Fibroblast of lung (primary cell): Measurements from ENCODE around the gene UBE2G1. TPM values are rescaled to one million over a fixed set of nuclear protein-coding genes. Genes with fewer than 3 reads are reported as not detected.

Experiments
- DNase-seq, 2 donors: peaks; one replicate each; pipeline versions ENCODE4 v3.0.0 to v3.0.0-alpha.2; 2010; ENCODE audit warnings: low read depth in 2 of 2
- H2AFZ ChIP-seq: 2 replicates; pipeline ENCODE4 v1.5.1; 2012; ENCODE audit warnings: low read length, control low read depth, inconsistent platforms
- H3K27ac ChIP-seq: 2 replicates; pipeline ENCODE4 v1.5.1; 2011; ENCODE audit warnings: low read length, control low read depth; ENCODE audit not compliant: insufficient read depth
- H3K27me3 ChIP-seq: 2 replicates; pipeline ENCODE4 v1.5.1; 2011; ENCODE audit warnings: mild to moderate bottlenecking, low read length; ENCODE audit not compliant: control insufficient read depth, insufficient read depth
- H3K36me3 ChIP-seq: 2 replicates; pipeline ENCODE4 v1.5.1; 2011; ENCODE audit warnings: low read length; ENCODE audit not compliant: control insufficient read depth, insufficient read depth
- H3K4me1 ChIP-seq: 2 replicates; pipeline ENCODE4 v1.5.1; 2011; ENCODE audit warnings: low read length; ENCODE audit not compliant: control insufficient read depth, insufficient read depth; ENCODE audit errors: extremely low read depth
- H3K4me2 ChIP-seq: 2 replicates; pipeline ENCODE4 v1.5.1; 2011; ENCODE audit warnings: low read length, control low read depth; ENCODE audit not compliant: insufficient read depth; ENCODE audit errors: extremely low read depth
- H3K4me3 ChIP-seq, 4 experiments: fragments of 200-600 bp in 1 of 4; sonication (generic) in 1 of 4; replicated peaks in 1 of 4; 2 replicates each; pipeline ENCODE4 v1.5.1; 2011 to 2016; ENCODE audit warnings: low read length in 4 of 4, low read depth in 3 of 4, mild to moderate bottlenecking in 3 of 4, control low read depth in 2 of 4, inconsistent platforms in 1 of 4, mixed read lengths in 1 of 4; ENCODE audit not compliant: insufficient read depth in 1 of 4; ENCODE audit errors: control extremely low read depth in 1 of 4
- H3K79me2 ChIP-seq: 2 replicates; pipeline ENCODE4 v1.5.1; 2012; ENCODE audit warnings: mild to moderate bottlenecking, low read length, inconsistent platforms; ENCODE audit not compliant: control insufficient read depth, insufficient read depth
- H3K9ac ChIP-seq: 2 replicates; pipeline ENCODE4 v1.5.1; 2011; ENCODE audit warnings: mild to moderate bottlenecking, low read length, control low read depth; ENCODE audit not compliant: insufficient read depth
- H3K9me3 ChIP-seq: 2 replicates; pipeline ENCODE4 v1.5.1; 2012; ENCODE audit warnings: low read depth, low read length; ENCODE audit not compliant: control insufficient read depth, insufficient read depth
- H4K20me1 ChIP-seq: 2 replicates; pipeline ENCODE4 v1.5.1; 2011; ENCODE audit warnings: low read length; ENCODE audit not compliant: control insufficient read depth, insufficient read depth; ENCODE audit errors: extremely low read depth
- EZH2 ChIP-seq: IDR thresholded peaks from 2 replicates; pipeline ENCODE4 v1.5.1; 2012; ENCODE audit warnings: low read length, control low read depth, mild to moderate bottlenecking; ENCODE audit errors: missing control alignments
- polyA plus RNA-seq, 2 donors: library from polyadenylated mRNA; depleted of rRNA in 1 of 2; stranded (reverse) in 1 of 2; unstranded in 1 of 2; fragments of >200 nt; gene quantifications; 2 replicates each; pipeline ENCODE4 v1.2.1, GENCODE V29; 2011 to 2012; ENCODE audit warnings: missing spikeins in 1 of 2
- total RNA-seq: library from RNA; depleted of rRNA; stranded (reverse); fragments of >200 nt; gene quantifications from 2 replicates; pipeline ENCODE4 v1.2.1, GENCODE V29; 2014
- TF ChIP-seq, protein P1 (sequence below), 2 donors: IDR thresholded peaks in 1 of 2; conservative IDR thresholded peaks in 1 of 2; 1 replicate in 1 of 2; 2 replicates in 1 of 2; pipeline ENCODE4 v1.5.1; 2011 to 2012; ENCODE audit warnings: low read length in 2 of 2, control low read depth in 1 of 2, inconsistent platforms in 1 of 2, low read depth in 1 of 2, mild to moderate bottlenecking in 1 of 2

UBE2G1 gene
- total and polyA plus RNA-seq, 2 donors (not counting 1 experiment from before 2014, with no cell fraction given) = 30.7 to 48.4 TPM

DNA sequence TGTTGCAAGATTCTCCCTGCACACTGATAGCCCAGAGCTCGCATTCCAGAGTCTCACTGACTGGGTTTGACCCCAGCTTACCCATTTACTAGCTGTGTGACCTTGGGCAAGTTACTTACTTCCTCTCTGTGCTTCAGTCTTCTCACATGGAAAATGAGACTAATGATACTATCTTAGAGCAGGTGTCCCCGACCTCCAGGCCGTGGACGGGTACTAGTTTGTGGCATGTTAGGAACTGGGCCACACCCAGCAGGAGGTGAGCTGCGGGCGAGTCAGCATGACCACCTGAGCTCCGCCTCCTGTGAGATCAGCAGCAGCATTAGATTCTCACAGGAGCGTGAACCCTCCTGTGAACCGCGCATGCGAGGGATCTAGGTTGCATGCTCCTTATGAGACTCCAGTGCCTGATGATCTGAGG lies 118.5 kb downstream of the UBE2G1 start:
- H3K4me1 ChIP-seq = no peaks in the 10 kb centered on the region
- no peak overlapping the region for H2AFZ ChIP-seq
- no peak for TF ChIP-seq EZH2
- TF ChIP-seq, protein P1, sequence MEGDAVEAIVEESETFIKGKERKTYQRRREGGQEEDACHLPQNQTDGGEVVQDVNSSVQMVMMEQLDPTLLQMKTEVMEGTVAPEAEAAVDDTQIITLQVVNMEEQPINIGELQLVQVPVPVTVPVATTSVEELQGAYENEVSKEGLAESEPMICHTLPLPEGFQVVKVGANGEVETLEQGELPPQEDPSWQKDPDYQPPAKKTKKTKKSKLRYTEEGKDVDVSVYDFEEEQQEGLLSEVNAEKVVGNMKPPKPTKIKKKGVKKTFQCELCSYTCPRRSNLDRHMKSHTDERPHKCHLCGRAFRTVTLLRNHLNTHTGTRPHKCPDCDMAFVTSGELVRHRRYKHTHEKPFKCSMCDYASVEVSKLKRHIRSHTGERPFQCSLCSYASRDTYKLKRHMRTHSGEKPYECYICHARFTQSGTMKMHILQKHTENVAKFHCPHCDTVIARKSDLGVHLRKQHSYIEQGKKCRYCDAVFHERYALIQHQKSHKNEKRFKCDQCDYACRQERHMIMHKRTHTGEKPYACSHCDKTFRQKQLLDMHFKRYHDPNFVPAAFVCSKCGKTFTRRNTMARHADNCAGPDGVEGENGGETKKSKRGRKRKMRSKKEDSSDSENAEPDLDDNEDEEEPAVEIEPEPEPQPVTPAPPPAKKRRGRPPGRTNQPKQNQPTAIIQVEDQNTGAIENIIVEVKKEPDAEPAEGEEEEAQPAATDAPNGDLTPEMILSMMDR (conservative IDR thresholded peaks at IDR 0.05 in 1 of 2, IDR thresholded peaks at IDR 0.05 in 1 of 2; ENCODE audit: low read depth in 1 of 2, low read length in 2 of 2) = no peak
- H3K79me2 ChIP-seq = peaks cover 65% of the 10 kb centered on the region
- DNase-seq = no peak
- no peaks in the 10 kb centered on the region for H4K20me1 ChIP-seq
- H3K9ac ChIP-seq = no peak overlapping the region
- no peaks in the 10 kb centered on the region for H3K9me3 ChIP-seq
- H3K27ac ChIP-seq = no peak overlapping the region
- no peaks in the 10 kb centered on the region for H3K27me3 ChIP-seq
- H3K4me2 ChIP-seq = no peak overlapping the region
- H3K36me3 ChIP-seq = no peaks in the 10 kb centered on the region
- no peak overlapping the region for H3K4me3 ChIP-seq

DNA sequence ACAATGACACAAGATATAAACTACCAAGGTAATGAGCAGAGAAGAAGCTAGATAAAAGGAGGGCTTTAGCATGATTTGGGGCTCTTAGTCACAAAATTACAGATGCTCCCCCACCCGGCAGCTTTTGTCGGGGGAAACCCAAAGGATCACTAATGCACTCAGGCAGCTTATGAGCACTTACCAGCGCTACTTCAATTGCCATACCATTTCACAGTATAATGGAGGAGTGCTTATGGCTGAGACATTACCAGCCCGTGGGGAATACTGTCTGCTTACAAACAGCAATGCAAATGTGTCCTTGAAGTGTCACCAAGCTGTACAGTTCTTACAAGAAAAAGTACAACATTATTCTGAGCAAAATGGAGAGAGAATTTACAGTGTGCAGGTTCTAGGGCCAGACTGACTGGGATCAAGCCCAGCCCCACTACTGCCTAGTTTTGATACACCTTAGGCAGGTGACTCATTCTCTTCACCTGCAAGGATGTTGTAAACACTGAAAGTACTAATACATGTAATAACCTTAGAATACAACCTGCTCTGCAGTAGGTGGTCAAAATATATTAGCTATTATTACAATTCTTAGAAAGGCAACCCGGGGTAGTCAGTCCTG lies 119.0 kb downstream of the UBE2G1 start:
- H3K79me2 ChIP-seq = peaks cover 62% of the 10 kb centered on the region
- no peak overlapping the region for H3K9ac ChIP-seq
- no peak overlapping the region for H2AFZ ChIP-seq
- no peak overlapping the region for H3K4me2 ChIP-seq
- no peaks in the 10 kb centered on the region for H3K4me1 ChIP-seq
- DNase-seq = no peak
- H3K9me3 ChIP-seq = no peaks in the 10 kb centered on the region
- TF ChIP-seq EZH2 = no peak
- TF ChIP-seq, protein P1 (conservative IDR thresholded peaks at IDR 0.05 in 1 of 2, IDR thresholded peaks at IDR 0.05 in 1 of 2; ENCODE audit: low read depth in 1 of 2, low read length in 2 of 2) = no peak
- no peaks in the 10 kb centered on the region for H3K36me3 ChIP-seq
- no peaks in the 10 kb centered on the region for H3K27me3 ChIP-seq
- H3K27ac ChIP-seq = no peak overlapping the region
- no peaks in the 10 kb centered on the region for H4K20me1 ChIP-seq
- H3K4me3 ChIP-seq = no peak overlapping the region

DNA sequence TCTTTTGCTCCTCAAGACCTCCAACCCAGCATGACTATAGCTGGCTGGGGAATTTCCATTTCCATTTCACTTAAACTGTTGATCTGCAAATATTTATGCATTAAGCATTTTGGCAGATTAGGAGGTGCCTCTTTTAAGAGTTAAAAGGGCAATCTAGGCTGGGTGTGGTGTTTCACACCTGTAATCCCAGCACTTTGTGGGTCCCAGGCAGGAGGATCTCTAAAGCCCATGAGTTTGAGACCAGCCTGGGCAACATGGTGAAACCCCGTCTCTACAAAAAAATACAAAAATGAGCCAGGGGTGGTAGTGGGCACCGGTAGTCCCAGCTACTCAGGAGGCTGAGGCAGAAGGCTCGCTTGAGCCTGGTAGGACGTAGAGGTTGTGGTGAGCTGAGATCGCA lies 119.8 kb downstream of the UBE2G1 start:
- Histone ChIP-seq H3K9me3 (no peaks in the 10 kb centered on the region), H4K20me1 (no peaks in the 10 kb centered on the region), H3K4me1 (no peaks in the 10 kb centered on the region), H3K27me3 (no peaks in the 10 kb centered on the region), H3K27ac (no peak overlapping the region), H3K9ac (no peak overlapping the region), H3K4me3 (no peak overlapping the region), H3K79me2 (peaks cover 56% of the 10 kb centered on the region), H3K4me2 (no peak overlapping the region), H2AFZ (no peak overlapping the region), H3K36me3 (no peaks in the 10 kb centered on the region)
- no peak for DNase-seq
- no peak for TF ChIP-seq EZH2
- TF ChIP-seq, protein P1 (conservative IDR thresholded peaks at IDR 0.05 in 1 of 2, IDR thresholded peaks at IDR 0.05 in 1 of 2; ENCODE audit: low read depth in 1 of 2, low read length in 2 of 2) = no peak
